NCI-H2196 (cell line): ENCODE measurements around the gene ZNF205.

Source experiments
- DNase-seq: peaks from one replicate; lab custom pipeline; 2025; ENCODE audit not compliant: unreplicated experiment; lab: John Stamatoyannopoulos, UW

Gene ZNF205

DNA sequence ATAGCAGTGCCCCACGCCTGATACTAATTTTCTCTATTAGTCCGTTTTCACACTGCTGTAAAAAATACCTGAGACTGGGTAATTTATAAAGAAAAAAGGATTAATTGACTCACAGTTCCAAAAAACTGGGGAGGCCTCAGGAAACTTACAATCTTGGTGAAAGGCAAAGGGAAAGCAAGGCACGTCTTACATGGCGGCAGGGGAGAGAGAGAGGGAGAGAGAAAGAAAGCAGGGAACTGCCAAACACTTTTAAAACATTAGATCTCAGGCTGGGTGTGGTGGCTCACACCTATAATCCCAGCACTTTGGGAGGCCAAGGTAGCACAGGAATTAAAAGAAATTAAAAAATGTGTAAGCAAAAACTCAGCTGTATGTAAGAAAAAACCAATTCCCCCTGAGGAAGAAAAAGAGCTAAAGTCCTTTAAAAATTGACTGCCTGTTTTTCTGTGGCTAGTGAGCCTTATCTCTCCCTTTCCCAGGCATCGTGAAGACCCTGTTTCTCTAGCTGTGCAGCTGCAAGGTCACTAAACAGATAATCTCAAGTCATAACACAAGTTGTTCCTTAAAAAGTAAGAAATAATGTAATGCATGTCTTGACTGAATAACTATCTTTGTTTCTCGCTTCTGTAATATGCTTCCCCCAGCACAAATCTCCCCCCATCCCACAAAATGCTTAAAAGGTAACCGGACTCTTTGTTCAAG lies 27.3 kb upstream of the ZNF205 start:
- DNase-seq = no peak

GRCh38 chr16:3085868-3086595 lies 26.4 kb upstream of the ZNF205 start:
- DNase-seq = no peak

DNA sequence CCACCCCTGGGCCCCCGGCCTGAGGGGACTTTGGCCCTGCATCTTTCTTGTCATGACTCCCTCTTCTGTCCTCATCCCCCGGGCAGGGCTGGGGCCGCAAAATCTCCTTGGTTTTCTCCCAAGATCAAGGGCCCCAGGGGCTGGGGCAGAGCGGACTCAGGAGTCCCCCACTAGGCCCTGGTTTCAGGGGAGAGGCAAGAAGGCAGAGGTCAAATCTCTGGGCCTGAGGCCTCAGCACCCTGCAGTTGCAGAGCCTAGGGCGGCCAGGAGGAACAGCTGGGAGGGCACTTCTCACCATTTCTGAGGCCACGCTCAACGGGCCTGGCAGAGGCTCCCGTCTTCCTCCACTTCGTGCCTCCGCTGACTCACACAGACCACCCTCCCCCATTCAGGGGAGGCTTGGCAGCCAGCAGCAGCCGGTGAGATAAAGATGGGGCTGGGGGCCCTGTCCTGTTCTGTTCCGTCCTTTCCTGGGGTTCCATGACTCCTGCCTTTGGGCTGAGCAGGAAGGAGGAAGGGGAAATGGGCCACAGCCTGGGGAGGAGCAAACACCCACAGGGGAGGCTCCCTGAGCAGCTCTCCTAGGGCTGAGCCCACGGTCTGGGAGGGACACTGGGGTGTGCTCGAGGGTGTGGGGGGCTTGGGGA lies 25.7 kb upstream of the ZNF205 start:
- DNase-seq = no peak

DNA sequence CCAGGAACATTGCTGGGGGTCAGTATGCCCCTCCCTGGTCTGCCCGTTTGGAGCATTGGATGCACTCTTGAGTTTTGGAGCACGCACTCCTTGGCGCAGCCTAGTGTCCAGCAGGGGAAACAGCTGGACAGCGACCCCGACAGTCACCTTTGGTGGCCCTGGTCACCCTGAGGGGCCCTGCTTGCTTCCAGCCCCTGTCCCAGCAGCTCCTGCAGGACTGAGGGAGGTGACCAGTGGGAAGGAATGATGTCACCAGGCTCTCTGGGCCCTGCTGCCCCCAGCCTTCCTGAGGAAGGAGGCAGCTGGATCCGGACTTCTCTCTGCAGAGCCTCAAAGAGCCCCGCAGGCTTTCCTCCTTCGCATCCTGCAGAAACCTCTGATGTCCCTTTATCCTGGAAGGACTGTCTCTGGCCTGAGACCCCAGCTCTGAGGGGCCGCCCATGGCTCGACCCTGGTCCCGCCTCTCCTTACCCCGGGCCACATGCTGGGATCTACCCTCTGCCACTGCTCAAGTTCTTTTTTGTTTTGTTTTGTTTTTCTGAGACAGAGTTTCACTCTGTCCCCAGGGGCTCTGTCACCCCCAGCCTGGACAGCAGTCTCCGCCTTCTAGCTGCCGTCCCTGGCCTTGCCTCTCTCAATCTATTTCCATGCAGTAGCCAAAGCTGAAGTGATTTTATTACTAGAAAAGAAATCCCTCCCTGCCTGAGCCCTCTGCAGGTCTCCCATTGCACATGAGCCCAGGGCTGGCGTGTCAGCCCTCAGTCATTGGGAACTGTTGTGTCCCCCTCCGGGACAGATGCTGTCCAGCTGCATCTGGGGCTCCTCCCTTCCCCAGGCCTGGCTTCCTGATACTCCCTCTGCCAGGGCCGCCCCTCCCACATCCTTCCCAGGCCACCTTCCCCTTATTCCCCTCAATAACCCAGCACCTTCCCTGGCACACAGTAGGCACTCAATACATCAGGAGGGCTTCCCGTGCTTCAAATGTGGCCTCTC lies 24.8 kb upstream of the ZNF205 start:
- no peak for DNase-seq

DNA sequence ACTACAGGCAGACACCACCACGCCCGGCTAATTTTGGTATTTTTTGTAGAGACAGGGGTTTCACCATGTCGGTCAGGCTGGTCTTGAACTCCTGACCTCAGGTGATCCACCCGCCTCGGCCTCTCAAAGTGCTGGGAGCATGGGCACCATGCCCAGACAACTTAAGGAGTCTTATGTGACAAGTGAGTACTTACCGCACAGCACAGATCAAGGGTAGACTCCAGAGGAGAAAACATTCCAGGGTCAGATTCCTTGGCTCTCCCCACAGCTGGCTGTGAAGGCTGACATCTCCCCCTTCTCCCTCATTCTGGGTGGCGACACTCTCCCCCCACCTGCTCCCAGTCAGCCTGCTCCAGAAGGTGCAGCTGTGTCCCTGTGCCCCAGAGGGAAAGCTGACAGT lies 23.9 kb upstream of the ZNF205 start:
- DNase-seq = no peak

DNA sequence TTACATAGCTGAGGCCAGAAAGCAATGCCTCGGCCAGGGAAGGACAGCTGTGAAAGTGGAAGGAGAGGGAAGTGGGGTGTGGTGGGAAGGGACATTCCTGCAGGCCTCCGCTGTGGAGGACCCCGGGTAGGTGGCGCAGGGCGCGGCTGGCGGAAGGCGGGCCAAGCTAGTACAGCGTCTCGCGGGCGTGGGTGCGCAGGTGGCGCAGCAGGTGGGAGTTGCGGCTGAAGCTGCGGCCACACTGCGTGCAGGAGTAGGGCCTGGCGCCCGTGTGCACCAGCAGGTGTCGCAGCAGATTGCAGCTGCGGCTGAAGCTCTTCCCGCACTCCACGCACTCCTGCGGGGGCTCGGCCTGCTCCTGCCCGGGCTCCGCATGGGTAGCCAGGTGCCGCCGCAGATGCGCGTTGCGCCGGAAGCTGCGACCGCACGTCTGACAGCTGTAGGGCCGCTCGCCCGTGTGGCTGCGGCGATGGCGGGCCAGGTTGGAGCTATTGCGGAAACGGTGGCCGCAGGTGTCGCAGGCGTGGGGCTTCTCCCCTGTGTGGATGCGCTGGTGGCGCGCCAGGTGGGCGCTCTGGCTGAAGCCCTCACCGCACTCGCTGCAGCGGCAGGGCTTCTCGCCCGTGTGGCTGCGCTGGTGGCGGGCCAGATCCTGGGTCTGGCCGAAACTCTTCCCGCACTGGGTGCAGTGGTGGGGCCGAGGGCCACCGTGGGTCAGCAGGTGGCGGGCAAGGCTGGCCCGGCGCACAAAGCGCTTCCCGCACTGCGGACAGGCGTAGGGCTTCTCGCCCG lies 23.3 kb upstream of the ZNF205 start:
- DNase-seq = no peak

GRCh38 chr16:3089717-3090592 lies 22.4 kb upstream of the ZNF205 start:
- DNase-seq = no peak

DNA sequence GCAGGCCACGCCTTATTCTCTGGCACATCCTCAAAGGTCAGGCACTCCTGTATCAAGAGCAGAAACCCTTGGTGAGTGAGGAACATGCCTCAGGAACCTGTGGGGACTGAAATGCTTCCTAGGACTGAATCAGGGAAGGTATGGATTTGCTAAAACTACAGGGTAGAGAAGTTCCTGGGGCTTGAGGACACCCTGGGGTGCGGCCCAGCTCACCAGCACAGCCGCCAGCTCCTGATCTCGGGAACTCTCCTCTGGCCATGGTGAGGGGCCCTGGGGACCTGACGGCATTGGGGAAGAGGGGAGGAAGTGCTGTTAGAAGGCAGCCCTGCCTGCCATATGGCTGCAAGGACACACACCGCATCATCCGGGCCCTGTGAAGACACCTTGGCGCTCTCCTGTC lies 20.8 kb upstream of the ZNF205 start:
- no peak for DNase-seq

GRCh38 chr16:3092501-3092941 lies 19.9 kb upstream of the ZNF205 start:
- no peak for DNase-seq

- peak; percentile 38 for DNase-seq
Observed at GRCh38 chr16:3094289-3095027, 17.9 kb upstream of the ZNF205 start.

DNA sequence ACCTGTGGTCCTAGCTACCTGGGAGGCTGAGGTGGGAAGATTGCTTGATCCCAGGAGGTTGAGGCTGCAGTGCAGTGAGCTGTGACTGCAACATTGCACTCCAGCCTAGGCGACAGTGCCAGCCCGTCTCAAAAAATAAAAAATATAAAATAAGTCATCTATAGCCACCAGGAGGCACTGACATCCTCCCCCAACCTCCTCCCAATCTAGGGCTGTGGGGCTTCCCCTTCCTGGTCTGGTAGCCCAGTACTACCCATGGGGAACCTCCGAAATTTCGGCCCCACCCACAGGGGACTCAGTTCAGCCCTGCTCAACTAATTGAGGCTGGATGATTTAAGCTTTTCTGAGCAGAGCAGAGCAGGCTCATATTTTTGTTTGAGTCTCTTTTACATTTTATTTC lies 16.5 kb upstream of the ZNF205 start:
- DNase-seq = no peak

GRCh38 chr16:3096362-3096761 lies 16.0 kb upstream of the ZNF205 start:
- no peak for DNase-seq

DNA sequence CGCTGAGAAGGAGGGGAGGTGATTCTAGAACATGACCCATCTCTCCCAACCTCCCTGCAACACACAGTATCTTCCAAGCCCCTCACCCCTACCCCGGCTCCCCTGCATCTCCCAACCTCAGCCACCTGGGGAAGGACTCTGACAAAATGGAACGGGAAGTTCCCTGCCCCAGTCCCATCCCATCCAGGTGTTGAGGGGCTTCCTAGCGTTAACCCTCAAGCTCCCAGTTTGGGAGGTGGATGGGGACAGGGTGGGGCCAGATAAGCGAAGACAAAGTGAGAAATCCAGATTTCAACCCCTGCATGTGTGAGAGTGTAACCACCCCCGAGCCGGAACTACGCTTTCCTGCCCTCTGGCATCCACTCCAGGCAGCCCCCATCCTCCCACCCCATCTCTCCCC lies 15.1 kb upstream of the ZNF205 start:
- no peak for DNase-seq

DNA sequence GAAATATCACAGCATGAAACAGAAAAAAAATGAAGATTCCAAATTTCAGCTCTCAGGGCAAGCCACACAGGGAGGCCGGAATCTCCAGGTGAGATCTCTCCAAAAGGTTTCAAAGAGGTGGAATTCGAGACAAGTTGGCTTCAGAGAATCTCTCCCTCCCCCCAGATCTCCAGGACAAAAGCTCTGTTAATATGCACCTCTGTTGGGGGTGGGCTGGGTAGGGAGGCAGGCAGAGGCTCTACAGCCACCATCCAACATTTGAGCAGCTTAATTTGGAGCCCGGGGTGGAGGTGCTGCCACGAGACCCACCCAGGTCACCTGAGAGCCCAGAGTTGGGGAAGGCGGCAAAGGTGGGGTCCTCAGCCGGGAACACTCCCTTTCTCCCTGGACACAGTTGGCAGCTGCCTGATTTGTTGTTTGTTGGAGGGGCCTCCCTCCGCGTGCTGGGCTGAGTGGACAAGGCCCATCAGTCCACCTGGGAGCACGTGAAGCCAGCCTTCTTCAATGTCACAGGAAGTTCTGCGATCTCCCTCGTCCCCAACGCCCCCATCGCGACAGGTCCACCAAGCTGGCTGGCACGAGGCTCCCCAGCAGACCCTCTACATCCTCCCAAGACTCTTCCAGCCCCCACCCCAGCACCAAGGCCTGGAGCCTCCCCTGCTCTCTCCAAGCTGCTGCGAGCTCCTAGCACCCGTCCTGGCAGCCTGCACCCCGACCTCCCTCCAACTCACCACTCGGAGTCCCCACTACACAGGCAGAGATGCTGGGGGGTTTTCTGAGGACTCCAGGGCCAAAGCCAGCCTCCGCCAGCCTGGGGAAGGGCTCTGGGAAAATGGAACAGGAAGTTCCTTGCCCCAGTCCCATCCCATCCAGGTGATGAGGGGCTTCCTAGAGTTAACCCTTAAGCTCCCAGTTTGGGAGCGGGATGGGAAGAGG lies 13.7 kb upstream of the ZNF205 start, which contains the start of gene ZSCAN10:
ZSCAN10 (minus strand) TSS at position 836 of the 936 bp plus-strand sequence. CDS start 6,357 bp downstream, outside the sequence.
- DNase-seq = no peak

- DNase-seq = no peak
Observed at GRCh38 chr16:3099395-3099731, 13.0 kb upstream of the ZNF205 start.

DNA sequence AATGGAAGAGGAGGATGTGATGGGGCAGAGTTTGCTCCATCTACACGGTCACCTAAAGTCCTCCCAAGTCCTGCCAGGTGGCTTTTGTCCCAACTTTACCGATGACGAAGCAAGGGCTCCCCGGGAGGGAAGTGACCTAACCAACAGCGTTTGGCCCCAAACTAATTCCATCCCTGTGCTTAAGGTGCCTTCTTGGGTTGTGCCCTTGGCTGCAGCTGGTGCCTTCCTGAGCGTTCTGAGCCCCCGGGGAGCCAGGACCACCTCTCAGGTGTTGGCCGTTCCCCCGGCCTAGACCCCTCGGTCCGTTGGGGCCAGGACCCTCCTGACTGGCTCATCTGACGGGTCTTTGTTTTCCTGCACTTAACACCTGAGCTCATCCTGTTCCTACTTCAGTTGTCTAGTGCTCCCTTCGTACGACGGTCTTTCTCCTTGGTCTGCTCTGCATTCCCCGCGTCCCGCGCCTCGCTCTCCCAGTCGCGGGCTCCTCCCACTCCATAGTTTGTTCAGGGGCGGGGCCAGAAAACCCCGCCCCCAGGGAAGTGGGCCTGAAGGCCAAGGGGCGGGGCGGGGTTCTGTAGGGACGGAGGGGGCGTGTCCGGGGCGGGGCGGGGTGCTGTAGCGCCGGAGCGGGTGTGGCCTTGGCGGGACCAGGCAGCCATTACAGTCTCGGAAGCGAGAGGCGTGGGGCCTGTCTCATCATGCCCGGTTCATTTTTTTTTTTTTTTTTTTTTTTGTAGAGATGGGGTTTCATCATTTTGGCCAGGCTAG lies 12.5 kb upstream of the ZNF205 start:
- peak; percentile 84 for DNase-seq
